HL-60 (cell line): ENCODE measurements around the gene ALDOB.

Experiments used
- DNase-seq, 2 experiments: peaks; one replicate each; pipeline ENCODE4 v3.0.0-alpha.2; 2010 to 2020; ENCODE audit warnings: low read depth in 1 of 2, low spot score in 1 of 2
- H3K27ac ChIP-seq: fragments of 250-450 bp; sonication (Bioruptor Pico); replicated peaks from 2 replicates; pipeline ENCODE4 v1.5.1; 2020; ENCODE audit warnings: mild to moderate bottlenecking, moderate library complexity
- H3K27me3 ChIP-seq: fragments of 250-450 bp; sonication (Bioruptor Pico); 2 replicates; pipeline ENCODE4 v1.5.1; 2021; ENCODE audit warnings: mild to moderate bottlenecking, moderate library complexity; ENCODE audit not compliant: insufficient read depth, poor library complexity, severe bottlenecking
- H3K4me3 ChIP-seq: replicated peaks from 2 replicates; pipeline ENCODE4 v1.5.1; 2011; ENCODE audit warnings: mild to moderate bottlenecking, control low read depth, low read length; ENCODE audit not compliant: insufficient read depth
- GABPA ChIP-seq: IDR thresholded peaks from 2 replicates; pipeline ENCODE4 v1.6.1; 2012; ENCODE audit warnings: low read depth
- POLR2AphosphoS5 ChIP-seq: IDR thresholded peaks from 2 replicates; pipeline ENCODE4 v1.6.1; 2012; ENCODE audit warnings: low read depth
- SPI1 ChIP-seq: IDR thresholded peaks from 2 replicates; pipeline ENCODE4 v1.6.1; 2012; ENCODE audit warnings: low read depth, mild to moderate bottlenecking, borderline replicate concordance
- TF ChIP-seq, protein P1 (sequence below): IDR thresholded peaks from 2 replicates; pipeline ENCODE4 v1.6.1; 2012; ENCODE audit warnings: low read depth; ENCODE audit not compliant: insufficient replicate concordance
- TF ChIP-seq, protein P2 (sequence below): IDR thresholded peaks from one replicate; pipeline ENCODE4 v1.5.1; 2011; ENCODE audit warnings: low read length, control low read depth, inconsistent platforms; ENCODE audit not compliant: insufficient read depth

Gene ALDOB

DNA sequence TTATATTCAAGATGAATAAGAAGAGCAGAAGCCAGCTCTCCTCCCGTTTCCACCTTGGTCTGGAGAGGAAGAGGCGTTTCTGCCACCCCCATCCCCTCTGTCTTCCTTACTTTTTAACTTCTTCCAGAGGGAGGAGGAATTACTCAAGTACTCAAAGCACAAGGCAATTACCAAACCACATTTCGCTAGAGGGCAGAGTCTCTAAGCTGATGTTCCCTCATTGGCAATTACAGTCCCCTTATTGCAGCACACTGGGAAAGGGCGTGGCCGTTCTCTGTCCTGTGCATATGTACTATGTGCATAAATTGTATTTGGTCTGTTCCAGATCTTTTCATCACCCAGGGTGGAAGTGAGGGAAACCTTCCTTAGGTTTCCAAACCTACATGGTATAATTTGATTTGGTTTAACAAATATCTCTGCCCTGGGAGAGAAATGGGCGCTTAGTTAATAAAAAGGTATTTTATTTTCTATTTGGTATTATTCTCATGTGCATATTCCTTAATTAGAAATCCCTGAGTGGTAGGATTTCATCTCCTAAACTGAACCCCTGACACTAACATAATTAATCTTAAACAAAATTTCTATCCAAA is 29.8 kb upstream of the ALDOB start:
- no peak overlapping the region for H3K27ac ChIP-seq
- no peak overlapping the region for H3K4me3 ChIP-seq
- no peaks in the 10 kb centered on the region for H3K27me3 ChIP-seq
- TF ChIP-seq, protein P1, sequence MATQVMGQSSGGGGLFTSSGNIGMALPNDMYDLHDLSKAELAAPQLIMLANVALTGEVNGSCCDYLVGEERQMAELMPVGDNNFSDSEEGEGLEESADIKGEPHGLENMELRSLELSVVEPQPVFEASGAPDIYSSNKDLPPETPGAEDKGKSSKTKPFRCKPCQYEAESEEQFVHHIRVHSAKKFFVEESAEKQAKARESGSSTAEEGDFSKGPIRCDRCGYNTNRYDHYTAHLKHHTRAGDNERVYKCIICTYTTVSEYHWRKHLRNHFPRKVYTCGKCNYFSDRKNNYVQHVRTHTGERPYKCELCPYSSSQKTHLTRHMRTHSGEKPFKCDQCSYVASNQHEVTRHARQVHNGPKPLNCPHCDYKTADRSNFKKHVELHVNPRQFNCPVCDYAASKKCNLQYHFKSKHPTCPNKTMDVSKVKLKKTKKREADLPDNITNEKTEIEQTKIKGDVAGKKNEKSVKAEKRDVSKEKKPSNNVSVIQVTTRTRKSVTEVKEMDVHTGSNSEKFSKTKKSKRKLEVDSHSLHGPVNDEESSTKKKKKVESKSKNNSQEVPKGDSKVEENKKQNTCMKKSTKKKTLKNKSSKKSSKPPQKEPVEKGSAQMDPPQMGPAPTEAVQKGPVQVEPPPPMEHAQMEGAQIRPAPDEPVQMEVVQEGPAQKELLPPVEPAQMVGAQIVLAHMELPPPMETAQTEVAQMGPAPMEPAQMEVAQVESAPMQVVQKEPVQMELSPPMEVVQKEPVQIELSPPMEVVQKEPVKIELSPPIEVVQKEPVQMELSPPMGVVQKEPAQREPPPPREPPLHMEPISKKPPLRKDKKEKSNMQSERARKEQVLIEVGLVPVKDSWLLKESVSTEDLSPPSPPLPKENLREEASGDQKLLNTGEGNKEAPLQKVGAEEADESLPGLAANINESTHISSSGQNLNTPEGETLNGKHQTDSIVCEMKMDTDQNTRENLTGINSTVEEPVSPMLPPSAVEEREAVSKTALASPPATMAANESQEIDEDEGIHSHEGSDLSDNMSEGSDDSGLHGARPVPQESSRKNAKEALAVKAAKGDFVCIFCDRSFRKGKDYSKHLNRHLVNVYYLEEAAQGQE = no peak
- TF ChIP-seq, protein P2, sequence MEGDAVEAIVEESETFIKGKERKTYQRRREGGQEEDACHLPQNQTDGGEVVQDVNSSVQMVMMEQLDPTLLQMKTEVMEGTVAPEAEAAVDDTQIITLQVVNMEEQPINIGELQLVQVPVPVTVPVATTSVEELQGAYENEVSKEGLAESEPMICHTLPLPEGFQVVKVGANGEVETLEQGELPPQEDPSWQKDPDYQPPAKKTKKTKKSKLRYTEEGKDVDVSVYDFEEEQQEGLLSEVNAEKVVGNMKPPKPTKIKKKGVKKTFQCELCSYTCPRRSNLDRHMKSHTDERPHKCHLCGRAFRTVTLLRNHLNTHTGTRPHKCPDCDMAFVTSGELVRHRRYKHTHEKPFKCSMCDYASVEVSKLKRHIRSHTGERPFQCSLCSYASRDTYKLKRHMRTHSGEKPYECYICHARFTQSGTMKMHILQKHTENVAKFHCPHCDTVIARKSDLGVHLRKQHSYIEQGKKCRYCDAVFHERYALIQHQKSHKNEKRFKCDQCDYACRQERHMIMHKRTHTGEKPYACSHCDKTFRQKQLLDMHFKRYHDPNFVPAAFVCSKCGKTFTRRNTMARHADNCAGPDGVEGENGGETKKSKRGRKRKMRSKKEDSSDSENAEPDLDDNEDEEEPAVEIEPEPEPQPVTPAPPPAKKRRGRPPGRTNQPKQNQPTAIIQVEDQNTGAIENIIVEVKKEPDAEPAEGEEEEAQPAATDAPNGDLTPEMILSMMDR = no peak
- TF ChIP-seq SPI1 = no peak
- no peak for TF ChIP-seq POLR2AphosphoS5
- no peak for TF ChIP-seq GABPA
- peak; percentile 49 to 55 for DNase-seq

DNA sequence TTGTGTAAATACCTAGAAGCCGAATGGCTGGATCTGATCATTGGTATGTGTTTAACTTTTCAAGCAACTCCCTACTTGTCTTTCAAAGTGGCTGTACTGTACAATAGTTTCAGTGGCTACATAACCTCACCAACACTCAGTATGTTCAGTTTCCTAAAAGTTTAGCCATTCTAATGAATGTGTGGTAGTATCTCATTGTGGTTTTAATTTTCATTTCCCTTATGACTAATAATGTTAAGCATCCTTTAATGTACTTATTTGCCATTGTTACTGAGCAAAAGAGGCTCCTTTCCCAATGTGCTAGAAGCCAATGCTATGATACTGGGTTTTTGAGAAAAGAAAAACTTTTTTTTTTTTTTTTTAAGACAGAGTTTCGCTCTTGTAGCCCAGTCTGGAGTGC is 27.8 kb upstream of the ALDOB start:
- peaks cover 2% of the 10 kb centered on the region for H3K27me3 ChIP-seq
- TF ChIP-seq, protein P1 = no peak
- TF ChIP-seq SPI1 = no peak
- no peak for TF ChIP-seq GABPA
- TF ChIP-seq, protein P2 = no peak
- TF ChIP-seq POLR2AphosphoS5 = no peak
- DNase-seq = no peak
- H3K4me3 ChIP-seq = no peak overlapping the region
- no peak overlapping the region for H3K27ac ChIP-seq

DNA sequence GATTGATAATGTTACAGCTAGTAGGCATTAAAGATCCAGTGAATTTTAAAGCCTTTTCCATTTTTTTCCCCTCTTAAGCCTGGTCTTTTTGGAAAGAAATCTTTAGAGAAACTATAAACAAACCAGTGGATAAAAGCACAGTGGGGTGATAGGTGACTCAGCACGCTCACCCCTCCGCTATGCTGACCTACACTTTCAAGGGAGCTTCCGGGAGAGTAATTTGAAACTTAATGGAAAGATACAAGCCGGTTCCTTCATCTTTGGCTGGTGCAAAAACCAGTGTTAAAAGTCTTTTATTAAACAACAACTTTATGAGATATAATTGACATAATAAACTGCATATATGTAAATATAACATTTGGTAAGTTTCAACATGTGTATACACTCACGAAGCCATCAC is 27.0 kb upstream of the ALDOB start:
- TF ChIP-seq, protein P1 = no peak
- TF ChIP-seq GABPA = no peak
- no peak for TF ChIP-seq POLR2AphosphoS5
- TF ChIP-seq, protein P2 = no peak
- no peak for TF ChIP-seq SPI1
- no peak for DNase-seq
- H3K27ac ChIP-seq = no peak overlapping the region
- H3K27me3 ChIP-seq = peaks cover 2% of the 10 kb centered on the region
- H3K4me3 ChIP-seq = no peak overlapping the region
